Smooth muscle cell of trachea (primary cell): Measurements from ENCODE around the gene GJB1. TPM values are rescaled to one million over a fixed set of nuclear protein-coding genes. Genes with fewer than 3 reads are reported as not detected.

Experiments used
- total RNA-seq: library from RNA; depleted of rRNA; stranded (reverse); fragments of >200 nt; gene quantifications from 2 replicates; pipeline ENCODE4 v1.2.1, GENCODE V29; 2014

Gene GJB1
- total RNA-seq, result not detected in 2 replicates

DNA sequence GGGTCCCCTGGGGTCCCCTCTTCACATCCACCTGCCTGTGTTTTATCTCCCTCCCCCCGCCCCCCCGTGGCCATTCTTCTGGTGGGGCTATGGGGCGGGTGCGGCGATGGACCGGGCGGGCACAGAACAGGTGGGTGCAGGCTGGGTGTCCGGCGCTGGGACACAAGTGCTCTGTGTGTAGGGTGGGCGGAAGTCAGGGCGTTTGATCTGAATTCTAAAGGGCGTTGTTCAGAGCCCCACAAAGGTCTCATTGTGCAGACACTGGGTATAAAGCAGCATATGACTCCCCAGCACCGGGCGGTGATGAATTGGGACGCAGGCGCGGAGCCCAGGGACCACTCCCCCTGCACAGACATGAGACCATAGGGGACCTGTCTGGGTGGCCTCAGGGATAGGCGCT, at the start of gene GJB1:
TSS of gene GJB1 (plus strand) at position 296 of the 400 bp plus-strand sequence. CDS start 484 bp downstream, outside the sequence.

DNA sequence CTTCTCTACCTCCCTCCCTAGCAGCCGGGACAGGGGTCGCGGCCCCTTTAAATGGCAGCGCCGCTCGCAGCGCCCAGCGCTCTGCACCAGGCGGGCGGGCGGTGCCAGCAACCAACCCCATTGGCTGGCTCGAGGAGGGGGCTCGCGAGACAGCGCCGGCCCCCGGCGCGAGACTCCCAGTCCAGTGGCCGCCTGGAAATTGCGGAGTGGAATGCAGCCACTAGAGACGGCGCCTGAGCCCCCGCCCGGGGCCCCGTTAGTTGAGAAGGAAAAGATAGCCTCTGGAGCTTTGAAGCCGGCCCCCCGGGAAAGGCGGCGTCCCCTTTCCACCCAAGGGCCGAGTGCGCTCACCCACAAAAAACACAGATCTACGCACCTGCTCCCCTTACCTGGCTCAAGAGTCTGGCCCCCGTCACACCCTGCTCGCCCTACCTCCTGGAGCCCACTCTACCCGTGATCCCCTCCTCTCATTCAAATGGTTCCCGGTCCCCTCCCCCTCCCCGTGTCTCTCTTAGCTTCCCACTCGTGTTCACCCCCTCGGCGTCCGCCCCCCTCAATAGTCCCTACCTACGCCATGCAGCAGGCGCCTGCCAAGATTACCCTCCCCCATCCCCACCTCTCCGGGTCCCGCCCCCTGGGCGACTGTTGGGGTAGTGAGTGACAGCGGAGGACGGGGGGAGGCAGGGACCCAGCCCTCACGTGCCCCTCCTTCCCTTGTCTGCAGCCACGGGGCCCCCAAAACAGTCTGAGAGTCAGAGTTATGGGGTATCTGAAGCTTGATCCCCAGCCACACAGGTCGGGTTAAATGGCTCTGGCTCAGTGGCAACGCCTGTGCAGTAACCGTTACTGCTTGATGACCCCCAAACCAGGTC, 31.3 kb downstream of the GJB1 start, which contains the start of gene ZMYM3:
TSS of gene ZMYM3 (minus strand) at position 49 of the 872 bp plus-strand sequence. CDS start 885 bp downstream, outside the sequence.

Other genes with a start within 250 kb of the GJB1 start
- 77.4 and 88.8 TPM in 2 replicates for gene SNX12, start 154.9 kb upstream of the GJB1 start, total RNA-seq
- 4.2 and 7.8 TPM in 2 replicates for gene FOXO4, start 127.4 kb upstream of the GJB1 start, total RNA-seq
- gene CXorf65, start 116.5 kb upstream of the GJB1 start, total RNA-seq, result not detected in 2 replicates
- gene IL2RG, start 111.6 kb upstream of the GJB1 start, total RNA-seq, result not detected in 2 replicates
- gene MED12, start 104.6 kb upstream of the GJB1 start, total RNA-seq, result 30.0 and 39.9 TPM in 2 replicates
- gene NLGN3, start 78.4 kb upstream of the GJB1 start, total RNA-seq, result 1.3 and 2.3 TPM in 2 replicates
- 18.6 and 22.2 TPM in 2 replicates for gene ZMYM3, start 30.9 kb downstream of the GJB1 start, total RNA-seq
- 350 and 455 TPM in 2 replicates for gene NONO, start 60.4 kb downstream of the GJB1 start, total RNA-seq
- gene ITGB1BP2, start 78.5 kb downstream of the GJB1 start, total RNA-seq, result 0.99 and 1.0 TPM in 2 replicates
- 41.2 and 59.3 TPM in 2 replicates for gene TAF1, start 143.1 kb downstream of the GJB1 start, total RNA-seq